Natural killer cell treated with Interleukin-12 subunit alpha and Interleukin-12 subunit beta and Interleukin-15 and Interleukin-18, amount 100 ng/mL, for 72 hours (primary cell): ENCODE measurements around the gene TAF7. TPM values are rescaled to one million over a fixed set of nuclear protein-coding genes. Genes with fewer than 3 reads are reported as not detected.
"Not testable (repeated sequence)": the region's sequence is repeated elsewhere in the genome, so short reads cannot be mapped to it uniquely, and the experiment has no call there.

Source experiments
- ATAC-seq, 2 donors: fragments of 150-1000 bp; cut with Tn5 transposase in 1 of 2; sonication (Bioruptor Pico), chemical (Tn5 transposase) in 1 of 2; 2 replicates each; pipeline ENCODE4 v1.10.0; 2021
- DNase-seq: peaks from one replicate; pipeline ENCODE4 v3.0.0; 2022; ENCODE audit warnings: low spot score
- H3K27ac Mint-ChIP-seq, 2 donors: 1 replicate in 1 of 2; 2 replicates in 1 of 2; pipeline ENCODE4 v1.8.0; 2022; ENCODE audit warnings: mixed read lengths in 2 of 2, mild to moderate bottlenecking in 1 of 2, moderate library complexity in 1 of 2
- H3K27me3 Mint-ChIP-seq, 2 donors: 1 replicate in 1 of 2; 2 replicates in 1 of 2; pipeline ENCODE4 v1.8.0; 2022; ENCODE audit warnings: mixed read lengths in 2 of 2
- H3K36me3 Mint-ChIP-seq: one replicate; pipeline ENCODE4 v1.8.0; 2022; ENCODE audit warnings: mixed read lengths
- H3K4me1 Mint-ChIP-seq, 2 donors: 1 replicate in 1 of 2; 2 replicates in 1 of 2; pipeline ENCODE4 v1.8.0; 2022; ENCODE audit warnings: low read depth in 2 of 2, mixed read lengths in 2 of 2, mild to moderate bottlenecking in 1 of 2
- H3K4me3 Mint-ChIP-seq: one replicate; pipeline ENCODE4 v1.8.0; 2022; ENCODE audit warnings: mixed read lengths
- H3K9me3 Mint-ChIP-seq: 2 replicates; pipeline ENCODE4 v1.8.0; 2022; ENCODE audit warnings: mixed read lengths
- total RNA-seq, 2 donors: library from RNA; stranded (reverse); gene quantifications; one replicate each; pipeline ENCODE4 v1.2.3, GENCODE V29; 2022

TAF7 gene
- total RNA-seq, 2 donors from 2014 or later = 52.5 to 63.5 TPM

DNA sequence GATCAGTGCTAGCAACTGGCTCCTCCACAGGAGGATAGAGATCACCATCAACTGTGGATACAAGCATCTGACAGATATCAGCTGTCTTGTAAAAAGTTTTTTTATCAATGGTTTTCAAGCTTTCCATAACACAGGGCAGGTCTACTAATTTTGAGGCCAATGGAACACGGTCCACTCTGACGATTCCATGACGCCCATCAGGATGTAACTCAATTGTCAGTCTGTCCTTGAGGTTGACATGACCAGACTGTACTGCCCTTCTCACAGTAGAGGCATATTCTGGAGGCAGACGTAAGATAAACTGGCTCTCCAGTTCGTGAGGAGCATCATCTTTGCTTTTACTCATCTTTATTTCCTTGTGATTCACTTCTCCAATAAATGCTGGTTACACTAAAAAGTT, 885 bp downstream of the TAF7 start:
- H3K27me3 Mint-ChIP-seq = peaks cover 2 to 4% of the 10 kb centered on the region in 2 donors
- ATAC-seq (no peak), DNase-seq (no peak)
- peaks cover 30% of the 10 kb centered on the region for H3K9me3 Mint-ChIP-seq
- peak overlapping the region; percentile 99 to 100 for H3K27ac Mint-ChIP-seq
- peaks cover 35 to 43% of the 10 kb centered on the region in 2 donors for H3K4me1 Mint-ChIP-seq
- peaks cover 52% of the 10 kb centered on the region for H3K36me3 Mint-ChIP-seq
- peak overlapping the region; percentile 97 for H3K4me3 Mint-ChIP-seq

DNA sequence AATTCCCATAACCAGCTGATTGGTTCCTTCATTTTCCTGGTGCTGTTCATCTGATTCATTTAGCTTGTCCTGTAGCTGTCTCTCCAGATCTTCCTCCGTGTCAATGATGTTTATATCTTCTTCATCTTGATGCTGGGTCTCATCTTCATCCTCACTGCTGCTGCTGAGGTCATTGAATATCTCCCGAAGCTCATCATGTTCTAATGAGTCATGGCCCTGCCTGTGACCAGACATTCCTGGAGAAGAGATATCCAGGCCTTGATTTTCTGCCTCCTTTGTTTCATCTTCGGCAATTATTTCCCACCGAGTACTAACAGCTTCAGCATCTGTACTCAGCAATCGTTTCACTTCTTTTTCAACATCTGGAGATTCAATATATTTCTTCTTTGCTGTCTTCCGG, 1.4 kb downstream of the TAF7 start:
- no peaks in the 10 kb centered on the region for H3K27me3 Mint-ChIP-seq
- H3K4me1 Mint-ChIP-seq = peaks cover 35 to 45% of the 10 kb centered on the region in 2 donors
- DNase-seq (no peak), ATAC-seq (no peak)
- peaks cover 57% of the 10 kb centered on the region for H3K36me3 Mint-ChIP-seq
- H3K27ac Mint-ChIP-seq = peak overlapping the region; percentile 99 to 100
- peaks cover 33% of the 10 kb centered on the region for H3K9me3 Mint-ChIP-seq
- H3K4me3 Mint-ChIP-seq = peak overlapping the region; percentile 97

DNA sequence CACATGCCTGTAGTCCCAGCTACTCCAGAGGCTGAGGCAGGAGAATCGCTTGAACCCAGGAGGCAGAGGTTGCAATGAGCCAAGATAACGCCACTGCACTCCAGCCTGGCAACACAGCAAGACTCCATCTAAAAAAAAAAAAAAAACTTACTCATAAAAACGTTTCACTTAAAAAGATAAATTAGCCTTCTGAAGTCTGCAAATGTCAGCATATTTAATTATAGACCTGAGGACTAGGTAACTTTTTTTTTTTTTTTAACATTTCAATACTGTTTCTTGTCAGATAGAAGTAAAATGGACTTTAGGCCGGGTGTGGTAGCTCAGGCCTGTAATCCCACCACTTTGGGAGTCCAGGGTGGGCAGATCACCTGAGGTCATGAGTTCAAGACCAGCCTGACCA, 3.6 kb downstream of the TAF7 start:
- not testable (repeated sequence) for H3K27ac Mint-ChIP-seq, ATAC-seq, H3K4me3 Mint-ChIP-seq, H3K27me3 Mint-ChIP-seq, DNase-seq
- peaks cover 38% of the 10 kb centered on the region for H3K9me3 Mint-ChIP-seq
- H3K4me1 Mint-ChIP-seq = peaks cover 35 to 45% of the 10 kb centered on the region in 2 donors
- peaks cover 64% of the 10 kb centered on the region for H3K36me3 Mint-ChIP-seq

DNA sequence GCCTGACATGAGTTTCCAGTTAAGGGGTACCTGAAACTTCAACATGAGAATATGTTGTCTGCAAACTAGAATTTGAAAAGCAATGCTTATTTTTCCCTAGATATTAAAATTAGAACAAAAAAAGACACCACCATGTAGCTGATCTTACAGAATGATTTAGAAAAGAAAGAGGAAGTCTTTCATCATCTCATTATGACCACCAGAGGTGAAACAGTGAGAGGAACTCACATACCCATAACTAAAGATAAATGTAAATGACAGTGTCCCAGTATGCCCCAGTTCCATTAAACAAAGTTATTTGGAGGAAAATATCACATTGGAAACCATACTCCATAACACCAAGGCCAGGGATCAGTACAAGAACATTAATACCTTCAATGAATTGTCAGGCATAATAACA, 6.9 kb downstream of the TAF7 start:
- ATAC-seq = no peak
- Mint-ChIP-seq H3K4me1 (peaks cover 7 to 34% of the 10 kb centered on the region in 2 donors), H3K27ac (no peak overlapping the region), H3K9me3 (peaks cover 38% of the 10 kb centered on the region), H3K4me3 (no peak overlapping the region), H3K27me3 (no peaks in the 10 kb centered on the region), H3K36me3 (peaks cover 54% of the 10 kb centered on the region)
- no peak for DNase-seq

DNA sequence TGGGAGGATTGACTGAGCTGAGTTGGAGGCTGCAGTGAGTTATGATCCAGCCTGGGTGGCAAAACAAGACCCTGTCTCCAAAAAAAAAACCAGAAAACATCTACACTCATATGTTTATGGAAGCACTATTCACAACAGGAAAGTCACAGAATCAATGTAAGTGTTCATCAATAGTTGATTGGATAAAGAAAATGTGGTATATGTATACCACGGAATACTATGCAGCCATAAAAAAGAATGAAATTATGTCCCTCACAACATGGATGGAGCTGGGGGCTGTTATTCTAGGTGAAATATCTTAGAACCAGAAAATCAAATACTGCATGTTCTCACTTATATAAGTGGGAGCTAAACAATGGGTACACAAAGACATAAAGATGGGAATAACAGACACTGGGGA, 14.0 kb downstream of the TAF7 start:
- no peaks in the 10 kb centered on the region for H3K27me3 Mint-ChIP-seq
- peaks cover 17% of the 10 kb centered on the region for H3K9me3 Mint-ChIP-seq
- peaks cover 29% of the 10 kb centered on the region for H3K36me3 Mint-ChIP-seq
- H3K27ac Mint-ChIP-seq = no peak overlapping the region
- ATAC-seq = no peak
- no peak for DNase-seq
- H3K4me1 Mint-ChIP-seq = peaks cover 0 to 14% of the 10 kb centered on the region in 2 donors
- no peak overlapping the region for H3K4me3 Mint-ChIP-seq

DNA sequence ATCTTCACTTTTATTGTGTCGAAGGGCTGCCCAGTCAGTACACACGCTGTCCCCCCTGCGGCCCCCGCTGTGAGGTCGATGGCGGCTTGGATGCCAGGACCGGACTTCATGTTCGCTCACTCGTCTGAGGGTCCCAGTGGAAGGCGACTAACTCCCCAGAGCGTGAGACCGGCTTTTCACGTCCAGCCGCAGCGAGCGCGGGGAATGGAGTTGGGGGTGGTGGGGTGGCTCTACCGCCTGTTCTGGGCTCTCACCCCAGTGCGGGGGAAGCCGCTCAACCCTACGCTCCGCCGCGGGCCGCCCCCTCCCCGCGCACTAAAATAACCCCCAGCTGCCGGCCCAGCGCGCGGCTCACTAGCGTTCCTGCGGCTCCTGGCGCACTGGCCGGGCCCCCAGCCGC, 16.8 kb downstream of the TAF7 start, which contains the start of gene SLC25A2:
Gene SLC25A2 (minus strand): TSS at position 294 of the 400 bp plus-strand sequence. CDS start 184 bp downstream, at position 110.
- no peak within 1 kb of the TSS for H3K4me3 Mint-ChIP-seq
- H3K27me3 Mint-ChIP-seq = no peaks in the 10 kb centered on the region
- H3K36me3 Mint-ChIP-seq = peaks cover 23% of the 10 kb centered on the region
- H3K27ac Mint-ChIP-seq = no peak within 1 kb of the TSS
- peaks cover 12% of the 10 kb centered on the region for H3K9me3 Mint-ChIP-seq
- peaks cover 0 to 4% of the 10 kb centered on the region in 2 donors for H3K4me1 Mint-ChIP-seq
- ATAC-seq = no peak
- DNase-seq = no peak

DNA sequence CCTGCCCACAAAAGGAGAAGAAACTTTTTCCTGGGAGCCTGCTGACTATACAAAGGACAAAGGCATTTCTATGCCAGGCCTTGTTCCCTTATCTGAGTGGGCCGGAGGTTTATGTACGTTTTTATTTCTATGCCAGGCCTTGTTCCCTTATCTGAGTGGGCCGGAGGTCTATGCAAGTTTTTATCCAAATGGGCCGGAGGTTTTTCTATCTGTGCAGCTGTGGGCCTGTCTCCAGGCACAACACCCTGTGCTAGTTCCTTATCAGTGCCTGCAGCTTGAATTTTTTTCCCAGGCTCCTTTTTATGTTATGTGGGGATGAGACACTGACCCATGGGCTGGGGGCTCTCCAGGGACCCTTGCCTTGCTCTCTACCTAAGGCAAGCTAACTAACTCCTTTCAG, 22.2 kb downstream of the TAF7 start:
- H3K9me3 Mint-ChIP-seq = peaks cover 19% of the 10 kb centered on the region
- peaks cover 0 to 4% of the 10 kb centered on the region in 2 donors for H3K4me1 Mint-ChIP-seq
- H3K36me3 Mint-ChIP-seq = peaks cover 44% of the 10 kb centered on the region
- H3K27me3 Mint-ChIP-seq = no peaks in the 10 kb centered on the region
- H3K4me3 Mint-ChIP-seq = no peak overlapping the region
- H3K27ac Mint-ChIP-seq = no peak overlapping the region
- no peak for DNase-seq
- no peak for ATAC-seq

DNA sequence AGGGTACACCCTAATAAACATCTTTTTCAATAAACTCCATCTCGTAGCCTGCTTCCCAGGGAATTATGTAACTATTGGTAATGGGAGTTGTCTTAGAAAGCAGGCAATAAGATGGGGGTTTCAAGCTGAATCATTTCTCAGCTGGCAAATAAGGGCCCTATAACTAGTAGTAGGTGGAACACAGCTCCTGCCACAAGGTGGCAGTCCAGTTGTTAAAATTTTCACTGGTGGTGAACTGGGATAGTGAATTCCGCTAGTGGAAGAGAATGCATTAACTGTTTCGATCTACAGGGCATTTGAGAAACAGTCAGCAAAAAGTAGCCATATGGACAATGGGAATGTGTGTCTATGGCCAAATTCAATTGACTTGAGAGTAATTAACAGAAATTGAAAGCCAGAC, 47.7 kb downstream of the TAF7 start:
- Mint-ChIP-seq H3K4me3 (no peak overlapping the region), H3K27ac (no peak overlapping the region), H3K27me3 (no peaks in the 10 kb centered on the region), H3K36me3 (peaks cover 18% of the 10 kb centered on the region), H3K9me3 (peaks cover 33% of the 10 kb centered on the region), H3K4me1 (no peaks in the 10 kb centered on the region)
- no peak for ATAC-seq
- DNase-seq = no peak

DNA sequence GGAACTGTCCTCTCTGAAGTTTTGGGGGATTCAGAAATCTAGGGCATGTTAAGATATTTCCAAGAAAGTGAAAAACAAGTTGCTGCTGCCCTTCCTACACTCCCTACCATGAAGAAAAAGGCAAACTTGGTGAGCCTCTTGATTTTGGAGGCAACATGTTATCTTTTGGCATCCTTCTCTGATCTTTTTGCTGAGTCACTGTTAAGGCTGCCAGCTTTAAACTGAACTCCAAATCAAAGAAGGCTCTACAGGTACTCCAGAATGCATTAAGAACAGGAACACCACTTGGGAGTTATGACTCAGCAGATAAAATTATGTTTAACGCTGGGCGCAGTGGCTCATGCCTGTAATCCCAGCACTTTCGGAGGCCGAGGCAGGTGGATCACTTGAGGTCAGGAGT, 51.4 kb downstream of the TAF7 start:
- H3K27ac Mint-ChIP-seq = no peak overlapping the region
- H3K4me1 Mint-ChIP-seq = no peaks in the 10 kb centered on the region
- H3K9me3 Mint-ChIP-seq = peaks cover 32% of the 10 kb centered on the region
- DNase-seq (no peak), ATAC-seq (no peak)
- H3K36me3 Mint-ChIP-seq = peaks cover 48% of the 10 kb centered on the region
- H3K4me3 Mint-ChIP-seq = no peak overlapping the region
- no peaks in the 10 kb centered on the region for H3K27me3 Mint-ChIP-seq

Other genes with a start within 250 kb of the TAF7 start
- gene PCDHB2, start 226.2 kb downstream of the TAF7 start, total RNA-seq = not detected
- gene PCDHB3, start 220.3 kb downstream of the TAF7 start, total RNA-seq = not detected
- not detected for gene PCDHB4, start 199.0 kb downstream of the TAF7 start, total RNA-seq
- gene PCDHB5, start 185.6 kb downstream of the TAF7 start, total RNA-seq = not detected
- not detected for gene PCDHB6, start 170.7 kb downstream of the TAF7 start, total RNA-seq
- not detected for gene PCDHB7, start 148.1 kb downstream of the TAF7 start, total RNA-seq
- gene PCDHB8, start 143.0 kb downstream of the TAF7 start, total RNA-seq = not detected
- gene PCDHB16, start 138.4 kb downstream of the TAF7 start, total RNA-seq = not detected
- gene PCDHB9, start 133.6 kb downstream of the TAF7 start, total RNA-seq = under 1 TPM in 1 of 2 donors, not detected in 1; 0.17 TPM
- gene PCDHB10, start 128.4 kb downstream of the TAF7 start, total RNA-seq = not detected
- not detected for gene PCDHB11, start 121.2 kb downstream of the TAF7 start, total RNA-seq
- not detected for gene PCDHB12, start 112.1 kb downstream of the TAF7 start, total RNA-seq
- under 1 TPM in 1 of 2 donors, not detected in 1; 0.10 TPM for gene PCDHB13, start 106.9 kb downstream of the TAF7 start, total RNA-seq
- gene PCDHB14, start 97.4 kb downstream of the TAF7 start, total RNA-seq = not detected
- not detected for gene PCDHB15, start 75.4 kb downstream of the TAF7 start, total RNA-seq
- 1 to 10 TPM in 1 of 2 donors, under 1 TPM in 1; 0.67 to 2.2 TPM for gene SLC25A2, start 16.7 kb downstream of the TAF7 start, total RNA-seq
- under 1 TPM in 1 of 2 donors, not detected in 1; 0.07 TPM for gene PCDHGA1, start 9.7 kb upstream of the TAF7 start, total RNA-seq
- not detected for gene PCDHGA2, start 18.0 kb upstream of the TAF7 start, total RNA-seq
- not detected for gene PCDHGA3, start 23.0 kb upstream of the TAF7 start, total RNA-seq
- gene PCDHGB1, start 29.3 kb upstream of the TAF7 start, total RNA-seq = under 1 TPM; 0.12 to 0.17 TPM
- gene PCDHGA4, start 34.2 kb upstream of the TAF7 start, total RNA-seq = under 1 TPM; 0.48 to 0.50 TPM
- under 1 TPM; 0.47 to 0.76 TPM for gene PCDHGB2, start 39.2 kb upstream of the TAF7 start, total RNA-seq
- under 1 TPM; 0.33 to 0.36 TPM for gene PCDHGA5, start 43.4 kb upstream of the TAF7 start, total RNA-seq
- under 1 TPM; 0.71 to 0.81 TPM for gene PCDHGB3, start 49.5 kb upstream of the TAF7 start, total RNA-seq
- under 1 TPM; 0.40 to 0.73 TPM for gene PCDHGA6, start 53.1 kb upstream of the TAF7 start, total RNA-seq
- under 1 TPM; 0.10 to 0.25 TPM for gene PCDHGA7, start 62.0 kb upstream of the TAF7 start, total RNA-seq
- gene PCDHGB4, start 66.9 kb upstream of the TAF7 start, total RNA-seq = under 1 TPM; 0.29 to 0.39 TPM
- gene PCDHGA8, start 71.8 kb upstream of the TAF7 start, total RNA-seq = under 1 TPM; 0.19 to 0.20 TPM
- 1 to 10 TPM; 1.7 to 2.8 TPM for gene PCDHGB5, start 77.2 kb upstream of the TAF7 start, total RNA-seq
- gene PCDHGA9, start 82.0 kb upstream of the TAF7 start, total RNA-seq = under 1 TPM; 0.71 to 0.92 TPM
- 1 to 10 TPM in 1 of 2 donors, under 1 TPM in 1; 0.89 to 1.1 TPM for gene PCDHGB6, start 87.2 kb upstream of the TAF7 start, total RNA-seq
- 1 to 10 TPM in 1 of 2 donors, under 1 TPM in 1; 0.67 to 1.2 TPM for gene PCDHGA10, start 92.2 kb upstream of the TAF7 start, total RNA-seq
- under 1 TPM; 0.33 to 0.95 TPM for gene PCDHGB7, start 96.9 kb upstream of the TAF7 start, total RNA-seq
- under 1 TPM; 0.33 to 0.55 TPM for gene PCDHGA11, start 100.3 kb upstream of the TAF7 start, total RNA-seq
- 1 to 10 TPM in 1 of 2 donors, under 1 TPM in 1; 0.69 to 1.4 TPM for gene PCDHGA12, start 109.7 kb upstream of the TAF7 start, total RNA-seq
- 1 to 10 TPM in 1 of 2 donors, under 1 TPM in 1; 0.33 to 1.8 TPM for gene PCDHGC3, start 155.2 kb upstream of the TAF7 start, total RNA-seq
- gene PCDHGC4, start 164.2 kb upstream of the TAF7 start, total RNA-seq = under 1 TPM in 1 of 2 donors, not detected in 1; 0.26 TPM
- under 1 TPM in 1 of 2 donors, not detected in 1; 0.17 TPM for gene PCDHGC5, start 168.3 kb upstream of the TAF7 start, total RNA-seq